K562 (cell line): ENCODE measurements around the gene C2CD4D. TPM values are rescaled to one million over a fixed set of nuclear protein-coding genes. Genes with fewer than 3 reads are reported as not detected.

Experiments used
- ATAC-seq: fragments of 200-7000 bp; cut with Tn5 transposase; 3 replicates; pipeline ENCODE4 v1.9.1; 2020; ENCODE audit warnings: moderate library complexity
- BruUV-seq: library from RNA; stranded (reverse); fragments of 400-500 nt; replicated peaks from 2 replicates; lab custom pipeline; 2021; lab: Mats Ljungman, UMichigan
- CTCF ChIA-PET: fragments of 300-600 bp; formaldehyde crosslinking; extraction: SDS; loops from one replicate; lab custom pipeline; 2021; ENCODE audit warnings: low intra/inter-chr PET ratio; lab: Yijun Ruan, JAX
- POLR2A ChIA-PET: fragments of 300-600, 350-650 bp; sonication (Branson Sonifier 250); formaldehyde crosslinking; extraction: SDS; loops from one replicate; lab custom pipeline; 2021; ENCODE audit warnings: antibody characterized with exemption, inconsistent platforms; lab: Yijun Ruan, JAX
- DNase-seq, 4 experiments: peaks; one replicate each; pipeline versions ENCODE4 v3.0.0 to v3.0.0-alpha.2; 2011 to 2018; ENCODE audit warnings: low spot score in 3 of 4, mixed read lengths in 3 of 4; ENCODE audit errors: extremely low read depth in 1 of 4
- FAIRE-seq: peaks from 2 replicates; lab custom pipeline; 2011; peaks lifted over from hg19 to GRCh38; lab: Jason Lieb, UNC
- H2AFZ ChIP-seq: 2 replicates; pipeline ENCODE4 v1.6.0; 2011; ENCODE audit warnings: low read depth, low read length, control low read depth, inconsistent platforms
- H3K27ac ChIP-seq: fragments of 200-600 bp; 3 replicates; pipeline ENCODE4 v1.8.0; 2011; ENCODE audit warnings: low read depth, mild to moderate bottlenecking, control low read depth, inconsistent platforms, low read length, moderate library complexity, mixed read lengths; ENCODE audit errors: extremely low read depth
- H3K27me3 ChIP-seq, 2 experiments: fragments of 300-600 bp in 1 of 2; 2 replicates in 1 of 2; 3 replicates in 1 of 2; pipeline versions ENCODE4 v1.6.0 to v1.8.0; 2011; ENCODE audit warnings: inconsistent platforms in 2 of 2, low read length in 2 of 2, mild to moderate bottlenecking in 1 of 2, mixed read lengths in 1 of 2, moderate library complexity in 1 of 2; ENCODE audit not compliant: control insufficient read depth in 2 of 2, insufficient read depth in 2 of 2
- H3K36me3 ChIP-seq: fragments of 300-600 bp; 3 replicates; pipeline ENCODE4 v1.8.0; 2011; ENCODE audit warnings: mild to moderate bottlenecking, low read length, inconsistent platforms; ENCODE audit not compliant: control insufficient read depth, insufficient read depth
- H3K4me1 ChIP-seq, 2 experiments: fragments of 200-600 bp in 1 of 2; replicated peaks in 1 of 2; 2 replicates in 1 of 2; 3 replicates in 1 of 2; pipeline versions ENCODE4 v1.5.1 to v1.8.0; 2011; ENCODE audit warnings: inconsistent platforms in 2 of 2, low read length in 2 of 2, mild to moderate bottlenecking in 1 of 2, mixed read lengths in 1 of 2, moderate library complexity in 1 of 2; ENCODE audit not compliant: control insufficient read depth in 2 of 2, insufficient read depth in 2 of 2
- H3K4me2 ChIP-seq: 2 replicates; pipeline ENCODE4 v1.6.1; 2011; ENCODE audit warnings: low read length, control low read depth, inconsistent platforms, mixed read lengths; ENCODE audit not compliant: insufficient read depth
- H3K4me3 ChIP-seq: fragments of 200-600 bp; sonication (generic), shearing (Covaris generic); 2 replicates; pipeline ENCODE4 v1.5.1; 2016; ENCODE audit warnings: control low read depth, inconsistent platforms
- H3K79me2 ChIP-seq: fragments of 200-600 bp; 3 replicates; pipeline ENCODE4 v1.8.0; 2011; ENCODE audit warnings: low read length, inconsistent platforms; ENCODE audit not compliant: control insufficient read depth, insufficient read depth
- H3K9ac ChIP-seq, 2 experiments: 2 replicates each; pipeline versions ENCODE4 v1.6.0 to v1.6.1; 2011; ENCODE audit warnings: low read depth in 2 of 2, low read length in 2 of 2, control low read depth in 1 of 2, inconsistent platforms in 1 of 2, mild to moderate bottlenecking in 1 of 2, mixed read lengths in 1 of 2; ENCODE audit not compliant: insufficient read depth in 1 of 2
- H3K9me1 ChIP-seq: one replicate; pipeline ENCODE4 v1.6.0; 2011; ENCODE audit warnings: inconsistent platforms, mild to moderate bottlenecking, low read length, moderate library complexity; ENCODE audit not compliant: control insufficient read depth, insufficient read depth
- H3K9me3 ChIP-seq: replicated peaks from 2 replicates; pipeline ENCODE4 v1.5.1; 2011; ENCODE audit warnings: low read depth, low read length, inconsistent platforms; ENCODE audit not compliant: control insufficient read depth, insufficient read depth
- H4K20me1 ChIP-seq: replicated peaks from 2 replicates; pipeline ENCODE4 v1.6.1; 2011; ENCODE audit warnings: low read length, inconsistent platforms, mixed read lengths; ENCODE audit not compliant: control insufficient read depth, insufficient read depth
- ARID3B ChIP-seq: fragments of 250-450 bp; sonication (Bioruptor Pico); IDR thresholded peaks from 2 replicates; pipeline ENCODE4 v1.4.0; 2020; ENCODE audit warnings: borderline replicate concordance
- BCL6 ChIP-seq: fragments of 250-450 bp; sonication (Bioruptor Pico); IDR thresholded peaks from 2 replicates; pipeline ENCODE4 v1.4.0; 2020
- CREM ChIP-seq: IDR thresholded peaks from 2 replicates; pipeline ENCODE4 v1.6.1; 2014; ENCODE audit warnings: antibody characterized with exemption, low read depth
- FOXK1 ChIP-seq: sonication (generic); formaldehyde crosslinking; IDR thresholded peaks from 2 replicates; pipeline ENCODE4 v1.8.0; 2022; ENCODE audit warnings: missing genetic modification reagents, mild to moderate bottlenecking, borderline replicate concordance
- PTRF ChIP-seq: fragments of 450-650 bp; IDR thresholded peaks from 2 replicates; pipeline ENCODE4 v1.6.1; 2016; ENCODE audit warnings: mild to moderate bottlenecking, missing genetic modification characterization, missing compliant biosample characterization
- RBM25 ChIP-seq: fragments of 200-400 bp; formaldehyde crosslinking; IDR thresholded peaks from 2 replicates; pipeline ENCODE4 v1.6.1; 2018; ENCODE audit warnings: low read length, low read depth, moderate library complexity; ENCODE audit not compliant: severe bottlenecking
- XRCC4 ChIP-seq: IDR thresholded peaks from one replicate; pipeline ENCODE4 v1.6.1; 2011; ENCODE audit not compliant: insufficient read depth, insufficient read length; ENCODE audit errors: extremely low read depth
- ZBTB40 ChIP-seq, 2 experiments: fragments of 450-650 bp in 1 of 2; sonication (generic) in 1 of 2; formaldehyde crosslinking in 1 of 2; IDR thresholded peaks; 2 replicates each; pipeline versions ENCODE4 v1.7.1 to v1.9.0; 2016 to 2022; ENCODE audit warnings: inconsistent platforms in 1 of 2, mild to moderate bottlenecking in 1 of 2, missing genetic modification reagents in 1 of 2
- ZC3H11A ChIP-seq: IDR thresholded peaks from 2 replicates; pipeline ENCODE4 v1.6.1; 2012; ENCODE audit warnings: low read depth, low read length, improper control_type of control experiment
- ZFPM2 ChIP-seq: fragments of 250-450 bp; sonication (Bioruptor Pico); IDR thresholded peaks from 2 replicates; pipeline ENCODE4 v1.5.1; 2022; ENCODE audit warnings: mild to moderate bottlenecking
- ZNF311 ChIP-seq: fragments of 250-450 bp; sonication (Bioruptor Pico); IDR thresholded peaks from 2 replicates; pipeline ENCODE4 v1.4.0; 2020; ENCODE audit warnings: mild to moderate bottlenecking, moderate library complexity
- WGBS: fragments of 100-300 bp; shearing (Covaris generic); methylation state at CpG from one replicate; pipeline ENCODE4 v1.1.6; 2016; ENCODE audit warnings: low coverage, mixed read lengths; ENCODE audit not compliant: insufficient coverage; ENCODE audit errors: missing lambda C conversion rate; 5-methylcytosine and 5-hydroxymethylcytosine counted together
- in situ Hi-C: fragments of 300-500 bp; cut with MboI; formaldehyde crosslinking; loops from 4 replicates; pipeline ENCODE4 v1.15.0; 2018; ENCODE audit warnings: inconsistent platforms, mixed read lengths
- intact Hi-C: fragments of 100-400 bp; cut with micrococcal nuclease; formaldehyde crosslinking; loops from 2 replicates; pipeline ENCODE4 v1.14.2; 2022
- polyA plus RNA-seq, 8 experiments: library from polyadenylated mRNA; depleted of rRNA in 4 of 8; stranded (reverse) in 5 of 8; unstranded in 3 of 8; fragments of >200 nt; fragmentation: Nextera tagmentation in 2 of 8; fragmentation: Illumina TruSeq in 1 of 8; extraction: Ambion mirVana in 2 of 8; extraction: Trizol in 1 of 8; gene quantifications; 2 replicates each; pipeline versions ENCODE4 v1.2.1 to v1.2.3, GENCODE V29; 2011 to 2014; ENCODE audit warnings: inconsistent platforms in 1 of 8, missing spikeins in 1 of 8
- total RNA-seq, 7 experiments: library from RNA; depleted of rRNA in 6 of 7; stranded (reverse); fragments of >200 nt in 6 of 7; fragmentation: Illumina TruSeq in 2 of 7; extraction: Trizol in 2 of 7; gene quantifications; 2 replicates each; pipeline versions ENCODE4 v1.2.1 to v1.2.3, GENCODE V29; 2011 to 2021; ENCODE audit warnings: low replicate concordance in 1 of 7

Gene C2CD4D
- total and polyA plus RNA-seq, 9 of the 15 experiments (the other 6 are each of a cell fraction or from before 2014, with no cell fraction given): not detected

- no TSS peak for BruUV-seq
- Histone ChIP-seq H3K9me3 (no peaks in the 10 kb centered on the region), H3K4me2 (no peak overlapping the region), H3K9ac (no peak overlapping the region), H3K4me3 (no peak overlapping the region), H3K4me1 (peaks cover 0 to 13% of the 10 kb centered on the region in 2 experiments; a peak in 2 of 5 replicates), H2AFZ (no peak overlapping the region), H3K9me1 (no peaks in the 10 kb centered on the region), H4K20me1 (no peaks in the 10 kb centered on the region), H3K27me3 (peaks cover 4 to 12% of the 10 kb centered on the region in 2 experiments; a peak in 3 of 5 replicates), H3K79me2 (no peaks in the 10 kb centered on the region), H3K36me3 (no peaks in the 10 kb centered on the region), H3K27ac (no peak overlapping the region)
- 79% methylated on average over 22 of the region's 117 CpGs for WGBS
- POLR2A ChIA-PET: no interaction called here
- FAIRE-seq (no peak), DNase-seq (no peak), ATAC-seq (no peak)
- in situ Hi-C loops: no loop called here
- intact Hi-C loops: loop anchor here (5.0 kb wide), 2 partner anchors 246 to 536 kb away; no protein-coding TSS in a partner anchor
- CTCF ChIA-PET: interaction anchor here (2.7 kb wide), 1 partner anchor 146 kb away, joined by 26 read pairs; no protein-coding TSS in a partner anchor
- no peak for TF ChIP-seq FOXK1
- no peak for TF ChIP-seq CREM
- no peak for TF ChIP-seq ZNF311 (CRISPR knock-in tag)
- no peak for TF ChIP-seq ZBTB40 (IDR thresholded peaks at IDR 0.05)
- TF ChIP-seq ZBTB40 (CRISPR knock-in tag; IDR thresholded peaks at IDR 0.05): no peak
- TF ChIP-seq PTRF (tag): no peak
- no peak for TF ChIP-seq ARID3B (CRISPR knock-in tag)
- TF ChIP-seq BCL6 (CRISPR knock-in tag): no peak
- no peak for TF ChIP-seq RBM25
- TF ChIP-seq ZC3H11A: no peak
- TF ChIP-seq XRCC4: no peak
- TF ChIP-seq ZFPM2 (CRISPR knock-in tag): no peak
Observed at GRCh38 chr1:151838222-151839081, 1.2 kb downstream of the C2CD4D start.
